Measurements from ENCODE around the gene CFAP90.

Gene CFAP90

GRCh38 chr5:7822449-7822848 is 28.5 kb downstream of the CFAP90 start:
- DNase-seq (ENCODE audit: low read depth): no peak

DNA sequence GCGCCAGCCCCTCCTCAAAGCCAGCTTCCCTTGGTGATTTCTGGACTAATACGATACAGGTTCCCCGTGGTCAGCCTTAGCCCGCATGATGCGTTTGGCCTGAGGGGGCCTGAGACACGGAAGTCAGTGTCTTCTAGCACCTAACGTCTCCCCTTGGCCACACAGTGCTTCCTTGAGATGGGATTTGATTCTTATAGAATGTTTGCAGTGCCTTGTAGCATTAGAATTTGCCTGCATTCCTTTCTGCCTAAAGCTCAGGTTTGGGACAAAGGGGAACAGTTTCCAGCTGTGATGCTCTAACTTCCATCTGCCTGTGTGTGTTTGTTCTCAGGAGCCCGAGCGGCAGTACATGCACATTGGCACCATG is 34.4 kb downstream of the CFAP90 start:
- no peak for DNase-seq (ENCODE audit: low read depth)

- peak; percentile 39 for DNase-seq (ENCODE audit: low read depth)
These were observed 34.9 kb downstream of the CFAP90 start for GRCh38 chr5:7815892-7816534.

GRCh38 chr5:7814816-7815215 is 36.1 kb downstream of the CFAP90 start:
- DNase-seq (ENCODE audit: low read depth): no peak

DNA sequence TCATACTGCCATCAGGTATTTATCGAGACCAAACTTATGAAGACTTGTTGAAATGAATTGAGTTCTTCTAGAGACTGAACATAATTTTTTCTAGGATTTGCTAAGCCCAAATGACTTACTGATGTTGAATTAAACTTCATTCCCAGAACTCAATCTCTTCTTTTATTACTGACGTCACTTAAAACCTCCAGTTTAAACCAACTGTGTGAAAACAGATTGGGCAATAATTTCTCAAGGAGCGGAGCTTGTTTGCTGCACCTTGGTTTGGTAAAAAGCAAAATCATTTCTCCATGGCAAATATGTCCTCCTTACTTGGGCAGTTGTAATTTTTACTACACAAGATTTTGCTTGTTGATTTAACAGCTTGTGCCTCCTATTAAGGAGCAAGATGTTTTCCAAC is 37.4 kb downstream of the CFAP90 start:
- no peak for DNase-seq (ENCODE audit: low read depth)

GRCh38 chr5:7813007-7813406 is 37.9 kb downstream of the CFAP90 start:
- no peak for DNase-seq (ENCODE audit: low read depth)

- DNase-seq (ENCODE audit: low read depth): no peak
These were observed 39.2 kb downstream of the CFAP90 start for GRCh38 chr5:7811715-7812114.

GRCh38 chr5:7808998-7809397 is 41.9 kb downstream of the CFAP90 start:
- no peak for DNase-seq (ENCODE audit: low read depth)

- DNase-seq (ENCODE audit: low read depth): no peak
These were observed 45.6 kb downstream of the CFAP90 start for GRCh38 chr5:7805379-7805778.

DNA sequence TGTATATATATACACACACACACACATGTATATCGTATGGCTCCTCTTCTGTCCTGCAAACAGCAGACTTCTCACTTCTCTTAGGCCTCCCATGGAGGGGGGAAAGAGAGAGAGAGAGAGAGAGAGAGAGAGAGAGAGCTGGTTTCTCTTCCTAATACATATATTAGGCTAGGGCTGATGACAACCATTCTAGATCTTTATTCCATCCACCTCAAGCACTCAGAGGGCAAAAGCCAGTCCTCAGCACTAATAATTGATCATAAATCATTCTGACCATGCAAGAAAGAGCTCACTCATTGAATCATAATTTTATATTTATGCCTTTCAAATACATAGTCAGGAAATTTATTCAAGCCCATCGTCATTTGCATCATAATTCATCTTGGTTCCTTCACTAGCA is 47.0 kb downstream of the CFAP90 start:
- DNase-seq (ENCODE audit: low read depth): no peak

DNA sequence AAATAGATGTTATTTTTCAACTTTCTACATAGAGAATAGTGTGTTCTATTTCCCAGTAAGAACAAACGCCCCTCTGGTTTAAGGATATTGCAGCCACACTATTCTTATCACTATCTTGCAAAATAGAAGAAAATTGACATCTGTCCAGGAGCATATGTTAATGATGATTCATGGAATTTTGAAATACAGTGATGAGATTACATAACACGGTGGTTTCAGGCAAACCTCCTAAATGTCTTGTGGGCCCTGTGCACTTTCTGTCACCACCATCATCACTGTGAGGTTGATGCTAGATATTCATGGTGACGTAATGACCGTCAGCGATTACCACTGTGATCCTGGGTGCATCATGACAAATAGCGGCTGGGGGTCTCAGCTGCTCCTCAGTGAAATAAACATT is 48.1 kb downstream of the CFAP90 start:
- DNase-seq (ENCODE audit: low read depth): no peak

GRCh38 chr5:7801891-7802614 is 48.9 kb downstream of the CFAP90 start:
- no peak for DNase-seq (ENCODE audit: low read depth)

DNA sequence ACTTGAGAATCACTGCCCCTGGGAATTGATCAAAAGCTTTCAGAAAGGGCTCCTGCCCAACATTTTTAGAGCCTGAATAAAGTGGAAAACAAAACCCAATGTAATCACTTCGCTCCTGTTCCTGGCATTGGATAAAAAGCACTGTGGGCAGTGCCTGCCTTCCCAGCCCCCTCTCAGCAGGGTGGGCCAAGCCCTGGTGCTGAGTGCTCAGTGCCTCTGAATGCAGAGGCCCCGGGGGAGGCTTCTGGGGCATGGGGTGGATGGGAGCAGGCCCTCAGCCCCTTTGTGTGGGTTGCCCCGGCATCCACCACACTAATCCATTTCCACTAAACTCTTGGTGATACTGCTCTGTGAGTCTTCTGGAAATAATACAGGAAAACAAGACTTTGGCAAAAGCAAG is 55.6 kb downstream of the CFAP90 start:
- DNase-seq (ENCODE audit: low read depth): no peak

GRCh38 chr5:7794823-7795222 is 56.1 kb downstream of the CFAP90 start:
- no peak for DNase-seq (ENCODE audit: low read depth)

- DNase-seq (ENCODE audit: low read depth): no peak
These were observed 56.6 kb downstream of the CFAP90 start for GRCh38 chr5:7794311-7794710.

DNA sequence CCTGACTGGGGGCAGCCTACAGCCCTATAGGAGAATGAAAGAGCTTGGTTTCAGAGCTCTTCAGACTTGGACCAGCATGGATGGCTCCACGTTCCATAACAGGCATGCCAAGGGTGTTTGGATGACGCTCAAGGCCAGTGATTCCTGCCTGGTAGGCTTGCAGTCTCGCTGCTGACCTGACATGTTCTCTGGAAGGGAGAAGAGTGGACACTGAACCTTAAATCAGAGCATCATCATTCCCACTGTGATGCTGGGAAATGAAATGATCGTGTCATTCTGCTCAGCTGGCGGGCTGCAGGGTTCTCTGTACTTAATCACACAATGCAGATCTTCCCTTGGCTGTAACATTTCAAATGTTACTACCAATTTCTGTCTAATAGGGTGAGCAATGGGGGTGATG is 57.0 kb downstream of the CFAP90 start:
- DNase-seq (ENCODE audit: low read depth): no peak

DNA sequence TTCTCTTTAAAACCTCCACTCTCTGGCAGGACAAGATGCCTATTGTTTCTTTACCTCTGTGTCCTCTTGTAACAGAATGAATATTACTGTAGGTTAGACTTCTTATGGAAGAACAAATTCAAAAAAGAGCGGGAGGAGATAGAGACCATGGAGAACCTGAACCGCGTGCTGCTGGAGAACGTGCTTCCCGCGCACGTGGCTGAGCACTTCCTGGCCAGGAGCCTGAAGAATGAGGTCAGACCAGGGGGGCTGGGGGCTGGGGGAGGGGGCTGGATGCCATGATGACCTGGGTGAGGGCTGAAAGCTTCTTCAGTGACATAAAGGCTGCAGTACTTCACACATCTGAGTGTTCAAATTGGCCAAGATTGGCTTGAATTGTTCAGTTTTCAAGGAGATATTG is 61.4 kb downstream of the CFAP90 start:
- no peak for DNase-seq (ENCODE audit: low read depth)

DNA sequence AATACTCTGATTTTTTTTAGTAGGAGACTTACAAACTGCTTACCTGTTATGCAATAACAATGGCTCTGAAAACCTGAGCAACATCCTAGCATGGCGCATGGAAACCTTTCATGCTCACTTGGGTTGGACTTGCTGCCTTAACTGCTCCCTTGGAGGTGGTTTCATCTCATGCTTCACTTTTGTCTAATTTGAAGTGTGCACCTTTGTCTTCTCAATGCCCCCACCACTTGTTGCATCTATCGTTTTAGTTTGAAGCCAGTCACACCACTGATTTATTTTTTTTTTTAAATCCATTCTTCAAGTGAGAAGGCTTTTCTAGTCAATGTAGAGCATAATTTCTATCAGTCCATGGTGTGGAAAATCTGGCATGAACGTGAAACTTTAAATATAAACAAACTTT is 63.2 kb downstream of the CFAP90 start:
- DNase-seq (ENCODE audit: low read depth): no peak

GRCh38 chr5:7784683-7785380 is 66.1 kb downstream of the CFAP90 start:
- DNase-seq (ENCODE audit: low read depth): no peak

DNA sequence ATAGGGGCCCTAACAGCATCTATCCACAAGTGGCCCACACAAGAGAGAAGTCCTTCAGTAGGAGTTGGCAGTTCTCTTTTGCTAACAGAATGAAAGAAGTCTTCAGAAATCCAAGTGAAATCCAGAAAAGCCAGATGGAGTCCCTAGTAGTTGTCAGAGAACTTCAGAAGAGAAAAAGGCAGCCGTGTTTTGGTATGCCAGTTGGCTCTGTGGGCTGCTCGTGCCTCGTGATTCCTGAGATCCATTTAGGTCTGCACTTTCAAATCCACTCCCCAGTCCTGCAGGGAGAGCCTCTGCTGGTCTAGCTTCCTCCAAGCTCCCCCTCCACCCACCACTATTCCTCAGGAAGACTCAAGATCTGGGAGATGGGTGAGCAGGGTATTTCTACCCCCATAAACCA is 69.0 kb downstream of the CFAP90 start:
- no peak for DNase-seq (ENCODE audit: low read depth)

Measured in stimulated activated CD8-positive, alpha-beta memory T cell treated with anti-CD3 and anti-CD28 coated beads, Interleukin-15, amount 100 ng/mL, for 1 hour (primary cell).